H1 (cell line): Measurements from ENCODE around the gene SELPLG. TPM values are rescaled to one million over a fixed set of nuclear protein-coding genes. Genes with fewer than 3 reads are reported as not detected.

Experiments used
- CTCF ChIA-PET: fragments of 300-600 bp; sonication (Branson Sonifier 250); formaldehyde crosslinking; loops from one replicate; lab custom pipeline; 2021; ENCODE audit not compliant: partially characterized antibody; lab: Charles Lee
- POLR2A ChIA-PET: fragments of 300-600 bp; sonication (Branson Sonifier 250); formaldehyde crosslinking; loops from one replicate; lab custom pipeline; 2021; ENCODE audit warnings: inconsistent platforms; ENCODE audit not compliant: partially characterized antibody; lab: Charles Lee
- DNase-seq, 2 experiments: peaks; one replicate each; pipeline versions ENCODE4 v3.0.0 to v3.0.0-alpha.2; 2010 to 2022; ENCODE audit warnings: low spot score in 2 of 2, low read depth in 1 of 2, mixed read lengths in 1 of 2
- FAIRE-seq: peaks from 2 replicates; lab custom pipeline; 2011; peaks lifted over from hg19 to GRCh38; lab: Jason Lieb, UNC
- H2AFZ ChIP-seq: 2 replicates; pipeline ENCODE4 v1.8.1; 2012; ENCODE audit warnings: low read length, inconsistent platforms
- H2AK5ac ChIP-seq: 2 replicates; pipeline ENCODE4 v1.6.1; 2013; ENCODE audit warnings: low read depth, low read length
- H2BK120ac ChIP-seq: replicated peaks from 2 replicates; pipeline ENCODE3; 2013; ENCODE audit warnings: low read depth, low read length, inconsistent platforms
- H2BK12ac ChIP-seq: 2 replicates; pipeline ENCODE4 v1.6.1; 2013; ENCODE audit warnings: low read depth, low read length
- H2BK15ac ChIP-seq: 2 replicates; pipeline ENCODE4 v1.6.1; 2013; ENCODE audit warnings: low read length
- H2BK20ac ChIP-seq: 2 replicates; pipeline ENCODE4 v1.6.1; 2013; ENCODE audit warnings: low read length
- H2BK5ac ChIP-seq: 2 replicates; pipeline ENCODE4 v1.6.1; 2013; ENCODE audit warnings: low read depth, low read length
- H3K14ac ChIP-seq: 2 replicates; pipeline ENCODE4 v1.6.1; 2013; ENCODE audit warnings: inconsistent platforms; ENCODE audit not compliant: insufficient read length
- H3K18ac ChIP-seq: 2 replicates; pipeline ENCODE4 v1.6.1; 2013; ENCODE audit warnings: low read length; ENCODE audit errors: extremely low read depth
- H3K23ac ChIP-seq: 2 replicates; pipeline ENCODE4 v1.6.1; 2013; ENCODE audit warnings: inconsistent platforms; ENCODE audit not compliant: insufficient read length
- H3K23me2 ChIP-seq: 2 replicates; pipeline ENCODE4 v1.6.1; 2013; ENCODE audit warnings: low read depth, low read length
- H3K27ac ChIP-seq: 2 replicates; pipeline ENCODE4 v1.6.1; 2011; ENCODE audit warnings: low read depth, low read length, inconsistent platforms
- H3K27me3 ChIP-seq, 4 experiments: replicated peaks in 1 of 4; 1 replicate in 1 of 4; 2 replicates in 3 of 4; pipeline versions ENCODE4 v1.6.1 to v1.8.1; 2011 to 2013; ENCODE audit warnings: low read length in 3 of 4, mild to moderate bottlenecking in 3 of 4, inconsistent platforms in 2 of 4, mixed read lengths in 2 of 4, moderate library complexity in 1 of 4; ENCODE audit not compliant: control insufficient read depth in 3 of 4, insufficient read depth in 3 of 4; ENCODE audit errors: extremely low read depth in 1 of 4
- H3K36me3 ChIP-seq, 4 experiments: 2 replicates each; pipeline versions ENCODE4 v1.6.1 to v1.8.1; 2011 to 2013; ENCODE audit warnings: mild to moderate bottlenecking in 4 of 4, low read length in 3 of 4, moderate library complexity in 2 of 4, control low read depth in 1 of 4, inconsistent platforms in 1 of 4; ENCODE audit not compliant: insufficient read depth in 4 of 4, control insufficient read depth in 2 of 4
- H3K4ac ChIP-seq: replicated peaks from 2 replicates; pipeline ENCODE3; 2013; ENCODE audit warnings: low read length, low read depth, mixed read lengths, inconsistent platforms; ENCODE audit not compliant: insufficient read length
- H3K4me1 ChIP-seq, 4 experiments: replicated peaks in 1 of 4; 1 replicate in 1 of 4; 2 replicates in 3 of 4; pipeline versions ENCODE4 v1.6.1 to v1.8.1; 2011 to 2013; ENCODE audit warnings: low read length in 3 of 4, inconsistent platforms in 2 of 4, mixed read lengths in 1 of 4; ENCODE audit not compliant: insufficient read depth in 4 of 4, control insufficient read depth in 3 of 4
- H3K4me2 ChIP-seq, 2 experiments: 2 replicates each; pipeline versions ENCODE4 v1.6.1 to v1.8.1; 2011 to 2013; ENCODE audit warnings: low read depth in 2 of 2, low read length in 2 of 2, control low read depth in 1 of 2, inconsistent platforms in 1 of 2, mild to moderate bottlenecking in 1 of 2; ENCODE audit not compliant: insufficient read depth in 1 of 2
- H3K4me3 ChIP-seq, 4 experiments: fragments of 200-600, 300-600 bp in 1 of 4; sonication (generic), shearing (Covaris generic), sonication (Bioruptor Twin) in 1 of 4; 2 replicates each; pipeline versions ENCODE4 v1.5.1 to v1.8.1; 2011 to 2016; ENCODE audit warnings: low read length in 4 of 4, low read depth in 3 of 4, control low read depth in 2 of 4, inconsistent platforms in 2 of 4, mild to moderate bottlenecking in 2 of 4, mixed read lengths in 1 of 4, moderate library complexity in 1 of 4; ENCODE audit not compliant: insufficient read depth in 2 of 4; ENCODE audit errors: extremely low read depth in 1 of 4
- H3K56ac ChIP-seq: replicated peaks from 2 replicates; pipeline ENCODE3; 2013; ENCODE audit warnings: low read depth, mild to moderate bottlenecking, mixed read lengths, low read length, inconsistent platforms; ENCODE audit not compliant: insufficient read length
- H3K79me1 ChIP-seq: 2 replicates; pipeline ENCODE4 v1.6.1; 2013; ENCODE audit warnings: low read depth, low read length, control low read depth
- H3K79me2 ChIP-seq, 2 experiments: 2 replicates each; pipeline versions ENCODE4 v1.6.1 to v1.8.1; 2012 to 2013; ENCODE audit warnings: low read length in 2 of 2, mild to moderate bottlenecking in 2 of 2, inconsistent platforms in 1 of 2; ENCODE audit not compliant: insufficient read depth in 2 of 2, control insufficient read depth in 1 of 2
- H3K9ac ChIP-seq, 4 experiments: replicated peaks in 1 of 4; 1 replicate in 1 of 4; 2 replicates in 3 of 4; pipeline versions ENCODE4 v1.6.1 to v1.8.1; 2011 to 2013; ENCODE audit warnings: low read depth in 3 of 4, low read length in 3 of 4, control low read depth in 2 of 4, mild to moderate bottlenecking in 2 of 4, moderate library complexity in 2 of 4, inconsistent platforms in 1 of 4; ENCODE audit errors: extremely low read depth in 1 of 4
- H3K9me3 ChIP-seq, 2 experiments: 2 replicates each; pipeline versions ENCODE4 v1.6.1 to v1.8.1; 2012 to 2013; ENCODE audit warnings: mild to moderate bottlenecking in 2 of 2, moderate library complexity in 2 of 2, control low read depth in 1 of 2, inconsistent platforms in 1 of 2, low read depth in 1 of 2, low read length in 1 of 2, mixed read lengths in 1 of 2; ENCODE audit not compliant: insufficient read depth in 2 of 2
- H4K20me1 ChIP-seq, 2 experiments: replicated peaks in 1 of 2; 2 replicates each; pipeline versions ENCODE3 to v1.8.1; 2011 to 2013; ENCODE audit warnings: inconsistent platforms in 2 of 2, low read length in 2 of 2, mild to moderate bottlenecking in 1 of 2; ENCODE audit not compliant: insufficient read depth in 2 of 2, control insufficient read depth in 1 of 2
- H4K5ac ChIP-seq: 2 replicates; pipeline ENCODE4 v1.6.1; 2013; ENCODE audit warnings: low read length, low read depth, mixed read lengths, inconsistent platforms; ENCODE audit not compliant: insufficient read length
- H4K8ac ChIP-seq: 2 replicates; pipeline ENCODE4 v1.8.0; 2013; ENCODE audit warnings: mild to moderate bottlenecking, moderate library complexity, low read length, inconsistent platforms; ENCODE audit not compliant: insufficient read depth; ENCODE audit errors: extremely low read depth
- H4K91ac ChIP-seq: replicated peaks from 2 replicates; pipeline ENCODE3; 2013; ENCODE audit warnings: low read length, mixed read lengths, inconsistent platforms; ENCODE audit not compliant: insufficient read length
- ATF3 ChIP-seq: IDR thresholded peaks from 2 replicates; pipeline ENCODE4 v1.6.1; 2011; ENCODE audit warnings: low read depth, mild to moderate bottlenecking, low read length; ENCODE audit not compliant: insufficient read depth
- CEBPB ChIP-seq: IDR thresholded peaks from 2 replicates; pipeline ENCODE4 v1.6.1; 2012; ENCODE audit warnings: low read depth, low read length
- E2F6 ChIP-seq: IDR thresholded peaks from 2 replicates; pipeline ENCODE4 v1.6.1; 2012; ENCODE audit warnings: inconsistent platforms
- GABPA ChIP-seq: IDR thresholded peaks from 2 replicates; pipeline ENCODE4 v1.6.1; 2011; ENCODE audit warnings: mild to moderate bottlenecking, low read length, moderate library complexity, borderline replicate concordance; ENCODE audit not compliant: insufficient read depth
- KDM5A ChIP-seq: fragments of 200-600 bp; IDR thresholded peaks from 2 replicates; pipeline ENCODE4 v1.7.1; 2012; ENCODE audit warnings: mild to moderate bottlenecking, low read length, inconsistent platforms, mixed read lengths
- NANOG ChIP-seq: IDR thresholded peaks from 2 replicates; pipeline ENCODE4 v1.6.1; 2011; ENCODE audit warnings: low read length, low read depth, mild to moderate bottlenecking, inconsistent platforms; ENCODE audit not compliant: insufficient read depth, poor library complexity, severe bottlenecking
- RBBP5 ChIP-seq: IDR thresholded peaks from 2 replicates; pipeline ENCODE4 v1.7.1; 2012; ENCODE audit warnings: low read depth, mild to moderate bottlenecking, inconsistent platforms, low read length, moderate library complexity, borderline replicate concordance
- SP1 ChIP-seq: IDR thresholded peaks from 2 replicates; pipeline ENCODE4 v1.6.1; 2011; ENCODE audit warnings: low read depth, low read length
- SP2 ChIP-seq: IDR thresholded peaks from 2 replicates; pipeline ENCODE4 v1.6.1; 2012; ENCODE audit warnings: mild to moderate bottlenecking, low read length, inconsistent platforms
- SRF ChIP-seq: IDR thresholded peaks from 2 replicates; pipeline ENCODE4 v1.6.1; 2011; ENCODE audit warnings: mild to moderate bottlenecking, low read depth, low read length, moderate library complexity
- WGBS, 2 experiments: shearing (Covaris generic) in 1 of 2; methylation state at CpG; one replicate each; pipeline versions ENCODE4 v1.1.6 to v1.1.7; 2013 to 2015; ENCODE audit warnings: low lambda C conversion rate in 2 of 2, mixed read lengths in 2 of 2, inconsistent platforms in 1 of 2, low coverage in 1 of 2, missing lambda C conversion rate in 1 of 2; ENCODE audit not compliant: insufficient replicate concordance in 2 of 2, insufficient coverage in 1 of 2, insufficient read length in 1 of 2; ENCODE audit errors: extremely low coverage in 1 of 2, missing lambda C conversion rate in 1 of 2; 5-methylcytosine and 5-hydroxymethylcytosine counted together
- polyA plus RNA-seq, 7 experiments: library from polyadenylated mRNA; depleted of rRNA in 3 of 7; stranded (reverse) in 5 of 7; unstranded in 2 of 7; fragments of >200 nt in 5 of 7; fragments of 200-250 nt in 2 of 7; gene quantifications; 1 replicate in 5 of 7; 2 replicates in 1 of 7; 4 replicates in 1 of 7; pipeline versions ENCODE4 v1.2.1 to v1.2.3, GENCODE V29; 2011 to 2013; ENCODE audit warnings: missing spikeins in 2 of 7, mixed read lengths in 2 of 7
- total RNA-seq: library from RNA; stranded (reverse); fragmentation: NEBNext Ultra II Directional; extraction: Animal tissue kit (Norgen Biotek cat#: 25700); gene quantifications from 2 replicates; pipeline ENCODE4 v1.2.1, GENCODE V29; 2021

Gene SELPLG
- total and polyA plus RNA-seq, 2 of the 8 experiments (the other 6 are each of a cell fraction or from before 2014, with no cell fraction given) = 0.18 TPM; not detected in 1

GRCh38 chr12:108644811-108645120 is 11.1 kb upstream of the SELPLG start:
- POLR2A ChIA-PET = interaction anchor here (1.2 kb wide), 1 partner anchor 9 kb away, joined by 4 read pairs; no protein-coding TSS in a partner anchor
- no peak for TF ChIP-seq SP2
- no peak for TF ChIP-seq CEBPB
- no peak for TF ChIP-seq E2F6
- TF ChIP-seq GABPA = no peak
- no peak for TF ChIP-seq ATF3
- TF ChIP-seq RBBP5 = no peak
- no peak for TF ChIP-seq SRF
- no peak for TF ChIP-seq KDM5A
- TF ChIP-seq NANOG = no peak
- no peak for TF ChIP-seq SP1

More at GRCh38 chr12:108644811-108645120, 11.1 kb upstream of the SELPLG start:
- Histone ChIP-seq H4K91ac (no peak overlapping the region), H4K20me1 (no peaks in the 10 kb centered on the region), H3K23ac (no peak overlapping the region), H3K9ac (no peak overlapping the region; a peak in 1 of 7 replicates), H2BK15ac (no peak overlapping the region), H3K79me1 (no peaks in the 10 kb centered on the region), H2BK120ac (no peak overlapping the region), H3K27me3 (no peaks in the 10 kb centered on the region), H4K8ac (no peak overlapping the region), H3K4me2 (no peak overlapping the region), H4K5ac (no peak overlapping the region), H2AFZ (no peak overlapping the region), H2BK20ac (no peak overlapping the region), H3K56ac (no peak overlapping the region), H3K9me3 (no peaks in the 10 kb centered on the region), H3K4me1 (peaks cover 0 to 2% (median under 1%) of the 10 kb centered on the region in 4 experiments; a peak in 2 of 7 replicates), H2BK12ac (no peak overlapping the region), H3K4ac (no peak overlapping the region), H3K79me2 (no peaks in the 10 kb centered on the region), H3K23me2 (no peaks in the 10 kb centered on the region), H2AK5ac (no peak overlapping the region), H3K18ac (no peak overlapping the region), H3K14ac (no peak overlapping the region), H3K36me3 (peaks cover 6 to 24% (median 13%) of the 10 kb centered on the region in 4 experiments; a peak in 6 of 8 replicates), H2BK5ac (no peak overlapping the region), H3K27ac (no peak overlapping the region), H3K4me3 (no peak overlapping the region)
- CTCF ChIA-PET = no interaction called here
- no peak for DNase-seq
- FAIRE-seq = no peak
- 85% methylated on average over 5 of the region's 7 CpGs; no CpG with 5 or more reads in 1 of the 2 experiments for WGBS, 2 experiments
